M059J (cell line): ENCODE results near the gene DIO2. TPM values are rescaled to one million over a fixed set of nuclear protein-coding genes. Genes with fewer than 3 reads are reported as not detected.

Experiments
- DNase-seq: peaks from one replicate; pipeline ENCODE4 v3.0.0-alpha.2; 2012; ENCODE audit warnings: low read depth
- total RNA-seq: library from RNA; depleted of rRNA; stranded (reverse); fragments of >200 nt; shearing (Covaris generic); gene quantifications from 2 replicates; pipeline ENCODE4 v1.2.3, GENCODE V29; 2014; rRNA removed

The DIO2 gene
- total RNA-seq: 35.1 and 61.1 TPM in 2 replicates

DNA sequence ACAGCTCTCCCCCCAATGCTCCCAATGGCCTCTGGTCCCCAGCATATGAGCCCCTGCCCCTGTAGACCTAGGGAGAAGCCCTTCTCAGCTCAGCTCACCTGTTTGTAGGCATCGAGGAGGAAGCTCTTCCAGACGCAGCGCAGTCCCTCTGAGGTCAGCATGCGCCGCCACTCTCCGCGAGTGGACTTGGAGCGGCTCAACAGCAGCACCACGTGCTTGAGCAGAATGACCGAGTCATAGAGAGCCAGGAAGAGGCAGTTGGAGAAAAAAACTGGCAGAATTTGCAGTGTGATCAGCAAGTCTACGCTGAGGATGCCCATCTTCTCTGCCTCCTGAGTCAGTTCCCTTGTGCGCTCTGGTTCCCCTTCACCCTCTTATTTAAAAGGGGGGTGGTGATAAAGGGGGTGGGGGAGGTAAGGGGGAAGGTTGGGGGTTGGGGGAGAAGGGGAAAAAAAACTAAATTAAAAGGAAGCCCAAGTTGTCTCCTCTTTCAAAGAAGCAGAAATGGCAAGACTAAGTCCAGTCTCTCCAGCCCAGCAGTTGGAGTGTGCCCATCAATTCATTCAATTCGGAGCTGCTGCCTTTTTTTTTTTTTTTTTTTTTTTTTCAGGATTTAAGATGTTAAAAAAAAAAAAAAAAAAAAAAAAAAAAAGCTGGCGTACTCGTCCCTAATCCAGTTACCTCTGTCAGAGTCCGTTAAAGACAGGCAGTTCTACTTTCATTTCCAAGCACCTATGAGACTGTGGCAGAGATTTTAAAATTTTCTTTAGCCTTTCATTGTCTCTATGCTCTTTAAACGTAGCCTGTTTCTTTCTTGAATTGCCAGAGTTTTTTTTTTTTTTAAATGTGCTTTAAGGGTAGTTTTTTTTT, at the start of gene DIO2:
DIO2 (minus strand) TSS at position 352 of the 870 bp plus-strand sequence; CDS start at position 320, 32 bp downstream.
- peak; percentile 83 for DNase-seq

DNA sequence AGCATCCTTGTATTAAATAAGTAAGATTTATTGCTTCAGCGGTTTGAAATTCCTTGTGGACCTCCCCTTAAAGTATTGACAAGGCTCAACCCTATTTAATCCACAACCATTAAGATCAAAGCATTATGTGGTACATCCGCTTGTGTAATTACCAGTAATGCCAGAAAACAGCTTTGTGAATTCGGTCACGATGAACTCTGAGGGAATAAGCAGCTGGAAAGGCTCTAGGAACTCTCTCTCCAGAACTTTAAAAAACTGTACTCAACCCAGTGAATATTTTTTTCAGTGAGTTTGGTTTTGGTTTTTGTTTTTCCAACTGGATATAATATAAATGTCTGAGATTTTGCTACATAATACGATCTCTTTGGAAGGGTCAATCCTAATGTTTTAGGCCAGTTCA, 49.3 kb upstream of the DIO2 start:
- DNase-seq: no peak

GRCh38 chr14:80239631-80240030, 28.3 kb upstream of the DIO2 start:
- DNase-seq: peak; percentile 3

- no peak for DNase-seq
Measured at GRCh38 chr14:80237143-80237542, 25.8 kb upstream of the DIO2 start.

- no peak for DNase-seq
Measured at GRCh38 chr14:80233470-80234089, 22.3 kb upstream of the DIO2 start.

DNA sequence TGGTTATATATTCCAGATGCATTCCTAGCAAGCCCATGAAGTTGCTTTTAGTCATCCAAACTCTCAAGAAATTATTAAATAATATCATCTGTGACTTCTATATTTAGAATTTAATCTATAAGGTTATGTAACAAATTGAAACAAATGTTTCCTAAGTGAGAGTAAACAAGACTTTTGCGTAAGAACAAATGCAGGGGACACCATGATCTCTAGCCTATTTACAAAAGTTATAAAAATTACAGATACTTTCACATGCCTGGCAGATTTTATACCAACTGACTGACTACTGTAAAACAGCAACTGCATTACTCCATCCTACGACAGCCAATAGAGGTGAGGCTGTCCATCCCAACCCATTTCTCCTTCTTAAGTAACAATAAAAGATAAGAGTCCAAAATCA, 20.4 kb upstream of the DIO2 start:
- DNase-seq: no peak

GRCh38 chr14:80223696-80224465, 12.6 kb upstream of the DIO2 start:
- DNase-seq: peak; percentile 84

GRCh38 chr14:80216818-80217217, 5.5 kb upstream of the DIO2 start:
- peak; percentile 74 for DNase-seq

DNA sequence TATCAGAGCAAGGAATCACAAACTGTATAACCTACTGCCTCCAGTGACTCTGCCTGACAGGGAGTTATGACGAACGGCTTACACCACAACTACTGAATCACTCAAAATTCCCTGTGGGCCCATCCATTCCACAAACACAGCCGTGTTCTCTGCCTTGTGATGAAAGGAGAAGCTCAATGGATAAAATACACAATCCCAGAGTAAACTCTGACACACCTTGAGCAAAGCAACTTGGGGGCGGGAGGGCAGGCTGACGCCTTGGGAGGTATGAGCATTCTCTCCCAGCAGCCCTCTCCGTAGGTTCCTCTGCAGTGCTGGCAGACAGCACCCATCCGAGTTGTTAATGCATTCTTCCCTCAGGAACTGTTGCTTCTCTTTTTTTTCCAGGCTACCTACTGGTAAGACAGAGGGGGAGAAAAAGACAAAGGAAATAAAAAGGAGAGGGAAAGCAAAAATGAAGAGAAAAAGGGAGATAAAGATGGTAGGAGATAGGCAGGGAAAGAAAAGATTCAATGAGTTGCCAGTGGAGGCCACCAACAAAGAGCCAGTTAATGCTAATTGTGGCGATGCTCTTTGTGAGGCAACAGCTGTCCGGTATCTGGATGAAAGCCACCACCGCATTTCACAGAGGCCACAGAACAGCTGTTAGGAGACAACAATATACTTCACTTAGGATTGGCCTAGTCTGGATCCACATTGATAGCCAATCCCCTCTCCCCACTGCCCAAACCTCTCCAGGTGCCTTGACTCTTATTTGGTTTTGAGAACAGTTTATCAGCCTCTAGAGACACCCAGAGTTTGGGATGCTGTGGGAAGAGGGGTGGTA, 4.7 kb upstream of the DIO2 start:
- DNase-seq: peak; percentile 95

- DNase-seq: peak; percentile 69
Measured at GRCh38 chr14:80215081-80215480, 3.8 kb upstream of the DIO2 start.

GRCh38 chr14:80213602-80214001, 2.3 kb upstream of the DIO2 start:
- DNase-seq: peak; percentile 79

DNA sequence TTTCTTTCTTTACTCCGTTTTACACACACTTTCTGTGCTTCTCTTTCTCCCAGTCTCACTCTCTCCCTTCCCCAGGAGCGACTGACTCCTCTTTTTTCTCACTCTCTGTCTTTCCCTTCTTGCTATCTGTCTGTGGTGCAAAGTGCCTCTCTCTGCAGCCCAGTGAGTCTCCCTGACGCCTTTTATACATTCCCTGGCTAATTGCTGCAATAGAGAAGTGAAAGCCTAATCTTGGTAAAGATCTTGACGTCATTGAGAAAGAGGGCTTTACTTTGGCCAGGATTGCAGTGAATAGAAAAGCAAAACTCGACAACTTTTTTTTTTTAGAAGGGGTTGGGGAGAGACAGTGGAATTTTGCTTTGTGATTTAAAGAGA, 706 bp upstream of the DIO2 start:
- peak; percentile 89 for DNase-seq

GRCh38 chr14:80208461-80208860, 2.8 kb downstream of the DIO2 start:
- peak; percentile 37 for DNase-seq

DNA sequence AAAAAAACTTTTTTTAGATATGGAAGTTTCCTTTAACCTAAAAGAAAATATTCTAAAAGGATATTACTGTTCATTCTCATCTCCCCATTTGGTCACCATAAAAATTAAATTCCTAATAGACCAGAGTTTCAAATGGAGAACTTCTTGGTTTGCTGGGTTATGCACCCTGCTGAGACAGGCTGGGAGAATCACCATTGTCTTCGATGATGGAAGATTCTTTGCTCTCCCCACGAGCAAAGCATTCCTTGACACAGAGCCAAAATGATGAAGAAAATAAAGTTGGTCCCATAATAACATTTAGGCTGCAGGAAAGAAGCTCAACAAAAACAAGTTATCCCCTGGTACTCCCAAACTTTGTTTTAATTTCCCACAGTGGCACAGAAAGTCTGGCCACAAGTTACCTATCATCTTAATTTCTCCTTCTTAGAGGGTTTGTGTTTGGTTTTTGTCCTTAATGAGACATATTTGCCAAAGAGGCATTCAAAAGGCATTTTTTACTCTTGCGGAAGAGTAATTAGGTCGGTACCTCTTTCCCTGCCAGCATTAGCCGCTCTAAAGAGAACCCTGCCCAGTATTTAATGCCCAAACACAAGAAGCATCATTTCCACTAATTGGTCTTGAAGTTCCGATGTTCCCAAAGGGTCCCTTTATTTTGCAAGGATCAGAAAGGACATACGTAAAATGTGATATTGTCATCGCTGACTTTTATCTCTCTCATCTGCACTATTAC, 4.8 kb downstream of the DIO2 start:
- no peak for DNase-seq

DNA sequence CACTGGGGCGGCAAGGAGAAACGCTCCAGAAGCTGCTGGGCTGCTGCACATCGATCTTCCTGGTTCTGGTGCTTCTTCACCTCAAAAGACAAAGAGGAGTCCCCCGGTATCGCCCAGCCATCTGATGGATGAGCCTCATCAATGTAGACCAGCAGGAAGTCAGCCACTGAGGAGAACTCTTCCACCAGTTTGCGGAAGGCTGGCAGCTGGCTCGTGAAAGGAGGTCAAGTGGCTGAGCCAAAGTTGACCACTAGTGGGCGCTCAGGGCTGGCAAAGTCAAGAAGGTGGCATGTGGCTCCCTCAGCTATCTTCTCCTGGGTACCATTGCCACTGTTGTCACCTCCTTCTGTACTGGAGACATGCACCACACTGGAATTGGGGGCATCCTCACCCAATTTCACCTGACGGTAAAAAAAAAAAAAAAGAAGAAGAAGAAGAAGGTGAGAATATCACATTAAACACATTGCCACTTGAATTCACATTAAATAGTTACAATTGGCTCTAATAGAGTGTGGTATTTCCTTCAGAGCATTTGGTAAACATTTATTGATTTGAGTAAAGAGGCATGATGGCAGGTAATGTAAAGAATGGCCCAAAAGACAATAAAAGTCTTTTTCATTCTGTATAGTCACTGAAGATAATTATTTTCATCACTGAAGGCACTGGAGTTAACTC, 8.3 kb downstream of the DIO2 start:
- DNase-seq: no peak

- no peak for DNase-seq
Measured at GRCh38 chr14:80200093-80200492, 11.2 kb downstream of the DIO2 start.

DNA sequence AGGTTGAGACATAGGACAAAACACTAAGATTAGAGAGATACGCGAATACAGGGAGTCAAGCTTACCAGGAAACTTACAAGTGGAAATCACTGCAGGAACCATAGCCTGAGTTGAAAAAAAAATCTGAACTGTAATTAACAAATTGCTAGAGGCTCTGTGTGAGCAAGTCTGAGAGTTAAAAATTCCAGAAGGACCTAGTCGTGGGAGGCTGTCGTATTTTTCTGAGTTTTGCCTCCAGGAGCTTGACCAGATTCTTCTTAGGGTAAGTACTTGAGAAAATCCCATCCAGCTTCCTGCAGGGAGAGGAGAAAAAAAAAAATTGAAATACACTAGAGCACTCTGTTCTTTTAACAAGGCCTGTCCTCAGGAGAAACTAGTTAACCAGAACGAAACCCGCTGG, 22.7 kb downstream of the DIO2 start:
- DNase-seq: no peak

GRCh38 chr14:80186301-80186800, 25.0 kb downstream of the DIO2 start:
- no peak for DNase-seq

- no peak for DNase-seq
Measured at GRCh38 chr14:80176893-80177292, 34.4 kb downstream of the DIO2 start.
